Fibroblast of the aortic adventitia (primary cell): ENCODE results near the gene ENO3. TPM values are rescaled to one million over a fixed set of nuclear protein-coding genes. Genes with fewer than 3 reads are reported as not detected.
"Not testable (repeated sequence)": the region's sequence is repeated elsewhere in the genome, so short reads cannot be mapped to it uniquely, and the experiment has no call there.

ENCODE experiments used
- DNase-seq: peaks from one replicate; pipeline ENCODE4 v3.0.0-alpha.2; 2010; ENCODE audit warnings: low read depth
- H3K4me3 ChIP-seq: 2 replicates; pipeline ENCODE4 v1.5.1; 2011; ENCODE audit warnings: low read depth, mild to moderate bottlenecking, control low read depth, low read length, moderate library complexity
- CTCF ChIP-seq: IDR thresholded peaks from 2 replicates; pipeline ENCODE4 v1.5.1; 2011; ENCODE audit warnings: mild to moderate bottlenecking, low read length, control low read depth, inconsistent platforms; ENCODE audit not compliant: insufficient read depth
- total RNA-seq: library from RNA; depleted of rRNA; stranded (reverse); fragments of >200 nt; gene quantifications from 2 replicates; pipeline ENCODE4 v1.2.3, GENCODE V29; 2012; ENCODE audit warnings: low replicate concordance

The ENO3 gene
- total RNA-seq, result 2.8 and 4.7 TPM in 2 replicates

GRCh38 chr17:4950746-4951204 is at the start of gene ENO3:
ENO3 (plus strand) TSS chr17:4951119; CDS start chr17:4951830, 711 bp downstream.
- no peak for DNase-seq
- no peak for TF ChIP-seq CTCF
- H3K4me3 ChIP-seq, result peak within 1 kb of the TSS; percentile 45

GRCh38 chr17:4901648-4902344 is 49.1 kb upstream of the ENO3 start:
- TF ChIP-seq CTCF, result no peak
- DNase-seq, result no peak
- no peak overlapping the region for H3K4me3 ChIP-seq

GRCh38 chr17:4902540-4902939 is 48.4 kb upstream of the ENO3 start:
- TF ChIP-seq CTCF, result no peak
- no peak overlapping the region for H3K4me3 ChIP-seq

GRCh38 chr17:4903051-4903818 is 47.7 kb upstream of the ENO3 start, which contains the start of gene CHRNE:
CHRNE (minus strand) TSS chr17:4903098; CDS start chr17:4903063, 35 bp downstream.
- TF ChIP-seq CTCF, result peak; percentile 83
- peak; percentile 84 for DNase-seq
- no peak within 1 kb of the TSS for H3K4me3 ChIP-seq

More at GRCh38 chr17:4902540-4902939, 48.4 kb upstream of the ENO3 start:
- DNase-seq, result no peak

- not testable (repeated sequence) for H3K4me3 ChIP-seq, DNase-seq
These were observed 44.3 kb upstream of the ENO3 start for GRCh38 chr17:4906642-4907041.

GRCh38 chr17:4908301-4908700 is 42.6 kb upstream of the ENO3 start:
- H3K4me3 ChIP-seq, result no peak overlapping the region
- no peak for TF ChIP-seq CTCF
- DNase-seq, result peak; percentile 18

- peak; percentile 96 for DNase-seq
- H3K4me3 ChIP-seq, result no peak overlapping the region
- peak; percentile 88 for TF ChIP-seq CTCF
These were observed 42.0 kb upstream of the ENO3 start for GRCh38 chr17:4908711-4909496.
